Measurements from ENCODE around the gene CCDC107.
"Not testable (repeated sequence)": the region's sequence is repeated elsewhere in the genome, so short reads cannot be mapped to it uniquely, and the experiment has no call there.

- not testable (repeated sequence) for TF ChIP-seq CTCF (conservative IDR thresholded peaks at IDR 0.05; ENCODE audit: low read depth, low read length); EZH2 (IDR thresholded peaks at IDR 0.05; ENCODE audit: borderline replicate concordance, low read depth, low read length, poor library complexity, severe bottlenecking)
These were observed 12.4 kb upstream of the CCDC107 start for GRCh38 chr9:35645736-35646135.
